Natural killer cell (primary cell): ENCODE results near the gene PPP2R5A. TPM values are rescaled to one million over a fixed set of nuclear protein-coding genes. Genes with fewer than 3 reads are reported as not detected.

ENCODE experiments used
- ATAC-seq, 3 donors: fragments of 150-1000 bp in 2 of 3; fragments of 200-7000 bp in 1 of 3; cut with Tn5 transposase; 1 replicate in 1 of 3; 2 replicates in 2 of 3; pipeline ENCODE4 v1.10.0; 2021; ENCODE audit warnings: mild to moderate bottlenecking in 2 of 3, moderate library complexity in 2 of 3
- DNase-seq, 2 donors: peaks; one replicate each; pipeline versions ENCODE4 v3.0.0 to v3.0.0-alpha.2; 2013 to 2021; ENCODE audit warnings: mixed read lengths in 1 of 2
- H3K27ac ChIP-seq: one replicate; pipeline ENCODE4 v1.5.1; 2013; ENCODE audit warnings: mild to moderate bottlenecking, low read length
- H3K27me3 ChIP-seq: one replicate; pipeline ENCODE4 v1.6.1; 2013; ENCODE audit warnings: low read length; ENCODE audit not compliant: control insufficient read depth, insufficient read depth
- H3K36me3 ChIP-seq: one replicate; pipeline ENCODE4 v1.6.1; 2013; ENCODE audit warnings: low read length; ENCODE audit not compliant: control insufficient read depth, insufficient read depth
- H3K4me1 ChIP-seq: one replicate; pipeline ENCODE4 v1.6.1; 2013; ENCODE audit warnings: low read length; ENCODE audit not compliant: control insufficient read depth, insufficient read depth
- H3K4me3 ChIP-seq: one replicate; pipeline ENCODE4 v1.5.1; 2013; ENCODE audit warnings: low read length
- H3K9me3 ChIP-seq: one replicate; pipeline ENCODE4 v1.6.1; 2013; ENCODE audit warnings: low read length; ENCODE audit not compliant: control insufficient read depth, insufficient read depth
- H3K27ac Mint-ChIP-seq, 2 donors: one replicate each; pipeline ENCODE4 v1.8.0; 2022; ENCODE audit warnings: mild to moderate bottlenecking in 2 of 2, mixed read lengths in 2 of 2, moderate library complexity in 1 of 2
- H3K27me3 Mint-ChIP-seq, 2 donors: one replicate each; pipeline ENCODE4 v1.8.0; 2022; ENCODE audit warnings: low read depth in 2 of 2, mixed read lengths in 2 of 2
- H3K36me3 Mint-ChIP-seq: one replicate; pipeline ENCODE4 v1.8.0; 2022; ENCODE audit warnings: mixed read lengths
- H3K4me1 Mint-ChIP-seq, 2 donors: one replicate each; pipeline ENCODE4 v1.8.0; 2022; ENCODE audit warnings: mixed read lengths in 2 of 2
- H3K4me3 Mint-ChIP-seq: one replicate; pipeline ENCODE4 v1.8.0; 2022; ENCODE audit warnings: mild to moderate bottlenecking, moderate library complexity, mixed read lengths
- H3K9me3 Mint-ChIP-seq, 2 donors: one replicate each; pipeline ENCODE4 v1.8.0; 2022; ENCODE audit warnings: mixed read lengths in 2 of 2
- WGBS: methylation state at CpG from one replicate; pipeline ENCODE4 v1.1.7; 2013; ENCODE audit warnings: missing lambda C conversion rate; ENCODE audit not compliant: insufficient coverage; 5-methylcytosine and 5-hydroxymethylcytosine counted together
- intact Hi-C: fragments of 100-400 bp; cut with micrococcal nuclease; formaldehyde crosslinking; loops from one replicate; pipeline ENCODE4 v1.14.2; 2022
- total RNA-seq, 4 donors: library from RNA; stranded (reverse); fragments of 120-200 nt in 1 of 4; gene quantifications; one replicate each; pipeline versions ENCODE4 v1.2.3 to v1.2.4, GENCODE V29; 2013 to 2022
- TF ChIP-seq, protein P1 (sequence below): fragments of 200-600 bp; IDR thresholded peaks from one replicate; pipeline ENCODE4 v1.8.0; 2022; ENCODE audit warnings: antibody characterized with exemption

PPP2R5A gene
- total RNA-seq, 3 donors from 2014 or later (not counting 1 experiment from before 2014, with no cell fraction given), result 74.0 to 99.8 (median 86.4) TPM

DNA sequence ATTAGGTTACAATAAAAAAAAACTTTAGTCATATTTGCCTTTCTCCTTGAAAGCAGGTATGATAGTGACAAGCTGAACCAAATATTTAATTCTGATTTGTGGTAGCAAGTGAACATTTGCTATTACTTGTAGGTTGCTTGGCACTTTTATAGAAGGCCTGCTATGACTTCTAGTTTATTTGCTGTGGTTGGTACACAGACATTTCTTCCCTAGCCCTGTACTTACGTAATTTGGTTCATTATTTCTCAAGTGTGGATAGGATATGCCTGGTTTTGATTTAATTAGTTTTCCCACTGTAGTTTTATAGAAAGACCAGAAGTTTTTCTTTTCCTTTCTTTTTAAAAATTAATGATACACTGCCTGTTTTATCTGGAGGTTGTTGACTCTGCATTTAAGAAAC is 55.9 kb downstream of the PPP2R5A start:
- no CpG with 5 or more reads among the region's 1 CpG for WGBS
- TF ChIP-seq, protein P1, sequence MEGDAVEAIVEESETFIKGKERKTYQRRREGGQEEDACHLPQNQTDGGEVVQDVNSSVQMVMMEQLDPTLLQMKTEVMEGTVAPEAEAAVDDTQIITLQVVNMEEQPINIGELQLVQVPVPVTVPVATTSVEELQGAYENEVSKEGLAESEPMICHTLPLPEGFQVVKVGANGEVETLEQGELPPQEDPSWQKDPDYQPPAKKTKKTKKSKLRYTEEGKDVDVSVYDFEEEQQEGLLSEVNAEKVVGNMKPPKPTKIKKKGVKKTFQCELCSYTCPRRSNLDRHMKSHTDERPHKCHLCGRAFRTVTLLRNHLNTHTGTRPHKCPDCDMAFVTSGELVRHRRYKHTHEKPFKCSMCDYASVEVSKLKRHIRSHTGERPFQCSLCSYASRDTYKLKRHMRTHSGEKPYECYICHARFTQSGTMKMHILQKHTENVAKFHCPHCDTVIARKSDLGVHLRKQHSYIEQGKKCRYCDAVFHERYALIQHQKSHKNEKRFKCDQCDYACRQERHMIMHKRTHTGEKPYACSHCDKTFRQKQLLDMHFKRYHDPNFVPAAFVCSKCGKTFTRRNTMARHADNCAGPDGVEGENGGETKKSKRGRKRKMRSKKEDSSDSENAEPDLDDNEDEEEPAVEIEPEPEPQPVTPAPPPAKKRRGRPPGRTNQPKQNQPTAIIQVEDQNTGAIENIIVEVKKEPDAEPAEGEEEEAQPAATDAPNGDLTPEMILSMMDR, result no peak
- no peak for DNase-seq

DNA sequence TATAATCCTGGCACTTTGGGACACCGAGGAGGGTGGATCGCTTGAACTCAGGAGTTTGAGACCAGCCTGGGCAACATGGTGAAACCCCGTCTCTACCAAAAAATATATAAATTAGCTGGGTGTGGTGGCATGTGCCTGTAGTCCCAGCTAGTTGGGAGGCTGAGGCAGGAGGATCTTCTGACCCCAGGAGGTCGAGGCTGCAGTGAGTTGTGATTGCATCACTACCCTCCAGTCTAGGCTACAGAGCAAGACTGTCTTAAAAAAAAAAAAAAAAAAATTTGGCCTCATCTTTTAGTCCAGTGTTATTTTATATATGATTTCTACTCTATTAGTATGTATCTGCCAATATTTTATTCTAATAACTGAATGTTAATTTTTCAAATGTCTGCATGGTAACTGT is 59.7 kb downstream of the PPP2R5A start:
- Mint-ChIP-seq H3K4me1 (peaks cover 13 to 25% of the 10 kb centered on the region in 2 donors), H3K36me3 (no peaks in the 10 kb centered on the region), H3K27ac (peak overlapping the region in 1 of 2 donors; percentile 54), H3K4me3 (no peak overlapping the region), H3K9me3 (no peaks in the 10 kb centered on the region), H3K27me3 (no peaks in the 10 kb centered on the region)
- H3K4me1 ChIP-seq, result no peaks in the 10 kb centered on the region
- TF ChIP-seq, protein P1, result no peak
- H3K36me3 ChIP-seq, result peaks cover 51% of the 10 kb centered on the region
- ATAC-seq (no peak), DNase-seq (no peak)
- no peaks in the 10 kb centered on the region for H3K9me3 ChIP-seq
- H3K27me3 ChIP-seq, result no peaks in the 10 kb centered on the region
- intact Hi-C loops, result no loop called here
- 100% methylated on average over 3 of the region's 4 CpGs for WGBS
- no peak overlapping the region for H3K27ac ChIP-seq
- H3K4me3 ChIP-seq, result no peak overlapping the region

More for the DNA sequence above, 55.9 kb downstream of the PPP2R5A start:
- Mint-ChIP-seq H3K4me3 (no peak overlapping the region), H3K27me3 (no peaks in the 10 kb centered on the region), H3K4me1 (peaks cover 18 to 25% of the 10 kb centered on the region in 2 donors), H3K36me3 (no peaks in the 10 kb centered on the region), H3K9me3 (no peaks in the 10 kb centered on the region), H3K27ac (peak overlapping the region; percentile 51 to 56)
- no peak for ATAC-seq
- Histone ChIP-seq H3K27me3 (no peaks in the 10 kb centered on the region), H3K27ac (no peak overlapping the region), H3K36me3 (peaks cover 35% of the 10 kb centered on the region), H3K4me1 (no peaks in the 10 kb centered on the region), H3K4me3 (no peak overlapping the region), H3K9me3 (no peaks in the 10 kb centered on the region)
- intact Hi-C loops, result no loop called here

DNA sequence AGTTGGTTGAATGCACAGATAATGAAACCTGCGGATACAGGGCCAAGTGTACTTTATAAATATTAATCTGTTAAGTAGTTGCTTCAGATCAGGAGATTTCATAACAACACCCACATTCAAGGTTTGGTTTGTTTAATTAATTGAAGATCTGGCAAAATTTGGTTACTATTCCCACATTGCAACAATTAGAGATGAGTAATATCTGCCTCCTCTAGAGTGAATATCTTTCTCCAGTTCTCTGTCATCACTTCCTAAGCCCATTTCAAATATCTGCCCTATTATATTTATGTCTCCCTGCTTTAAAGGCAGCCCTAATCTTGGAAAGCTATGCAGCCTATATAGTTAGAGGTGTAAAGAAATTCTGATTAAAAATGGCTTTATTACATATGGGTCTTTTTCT is 61.4 kb downstream of the PPP2R5A start:
- Histone ChIP-seq H3K4me1 (no peaks in the 10 kb centered on the region), H3K27me3 (no peaks in the 10 kb centered on the region), H3K27ac (no peak overlapping the region), H3K36me3 (peaks cover 53% of the 10 kb centered on the region), H3K9me3 (no peaks in the 10 kb centered on the region), H3K4me3 (no peak overlapping the region)
- Mint-ChIP-seq H3K4me1 (peaks cover 0 to 13% of the 10 kb centered on the region in 2 donors), H3K27me3 (no peaks in the 10 kb centered on the region), H3K9me3 (no peaks in the 10 kb centered on the region), H3K36me3 (no peaks in the 10 kb centered on the region), H3K27ac (peak overlapping the region in 1 of 2 donors; percentile 41), H3K4me3 (no peak overlapping the region)
- intact Hi-C loops, result no loop called here
- WGBS, result no CpG with 5 or more reads among the region's 1 CpG
- TF ChIP-seq, protein P1, result no peak
- no peak for DNase-seq
- no peak for ATAC-seq
